H1 (cell line): ENCODE results near the gene MAP2K5. TPM values are rescaled to one million over a fixed set of nuclear protein-coding genes. Genes with fewer than 3 reads are reported as not detected.

Experiments
- BRCA1 ChIP-seq: IDR thresholded peaks from 2 replicates; pipeline ENCODE4 v1.6.1; 2012; ENCODE audit warnings: low read depth, low read length, improper control_type of control experiment
- CREB1 ChIP-seq: IDR thresholded peaks from 2 replicates; pipeline ENCODE4 v1.6.1; 2012; ENCODE audit warnings: inconsistent platforms
- MAFK ChIP-seq: IDR thresholded peaks from 2 replicates; pipeline ENCODE4 v1.6.1; 2012; ENCODE audit warnings: low read depth, mild to moderate bottlenecking, improper control_type of control experiment, low read length
- RNF2 ChIP-seq: fragments of 200-900, 300-1000 bp; sonication (generic); IDR thresholded peaks from 2 replicates; pipeline ENCODE4 v1.7.1; 2016; ENCODE audit warnings: borderline replicate concordance, low read depth, mild to moderate bottlenecking, antibody characterized with exemption, low read length; ENCODE audit not compliant: poor library complexity, severe bottlenecking; ENCODE audit errors: missing control alignments
- SIX5 ChIP-seq: IDR thresholded peaks from 2 replicates; pipeline ENCODE4 v1.6.1; 2011; ENCODE audit warnings: mild to moderate bottlenecking, low read depth, low read length
- SUZ12 ChIP-seq: fragments of 200-600 bp; sonication (generic); IDR thresholded peaks from 2 replicates; pipeline ENCODE4 v1.6.1; 2012; ENCODE audit warnings: mild to moderate bottlenecking, inconsistent platforms, low read length, moderate library complexity, mixed read lengths
- YY1 ChIP-seq: IDR thresholded peaks from 2 replicates; pipeline ENCODE4 v1.6.1; 2011; ENCODE audit warnings: low read depth, mild to moderate bottlenecking, low read length
- polyA plus RNA-seq, 7 experiments: library from polyadenylated mRNA; depleted of rRNA in 3 of 7; stranded (reverse) in 5 of 7; unstranded in 2 of 7; fragments of >200 nt in 5 of 7; fragments of 200-250 nt in 2 of 7; gene quantifications; 1 replicate in 5 of 7; 2 replicates in 1 of 7; 4 replicates in 1 of 7; pipeline versions ENCODE4 v1.2.1 to v1.2.3, GENCODE V29; 2011 to 2013; ENCODE audit warnings: missing spikeins in 2 of 7, mixed read lengths in 2 of 7
- total RNA-seq: library from RNA; stranded (reverse); fragmentation: NEBNext Ultra II Directional; extraction: Animal tissue kit (Norgen Biotek cat#: 25700); gene quantifications from 2 replicates; pipeline ENCODE4 v1.2.1, GENCODE V29; 2021

The MAP2K5 gene
- total and polyA plus RNA-seq, 2 of the 8 experiments (the other 6 are each of a cell fraction or from before 2014, with no cell fraction given), result 4.4 to 15.8 TPM

- TF ChIP-seq RNF2 (no peak), SIX5 (no peak), BRCA1 (no peak), YY1 (no peak), MAFK (no peak), SUZ12 (no peak), CREB1 (no peak)
- TF ChIP-seq, all 59 proteins: peak for 0
Measured at GRCh38 chr15:67732164-67732563, 189.7 kb downstream of the MAP2K5 start (continued).
